NOMO-1 treated with dmso at 0.1 percent for 144 hours (cell line): ENCODE results near the gene TLR2.
"Not testable (repeated sequence)": the region's sequence is repeated elsewhere in the genome, so short reads cannot be mapped to it uniquely, and the experiment has no call there.

ENCODE experiments used
- DNase-seq: peaks from one replicate; lab custom pipeline; 2025; ENCODE audit not compliant: unreplicated experiment; lab: John Stamatoyannopoulos, UW

TLR2 gene

DNA sequence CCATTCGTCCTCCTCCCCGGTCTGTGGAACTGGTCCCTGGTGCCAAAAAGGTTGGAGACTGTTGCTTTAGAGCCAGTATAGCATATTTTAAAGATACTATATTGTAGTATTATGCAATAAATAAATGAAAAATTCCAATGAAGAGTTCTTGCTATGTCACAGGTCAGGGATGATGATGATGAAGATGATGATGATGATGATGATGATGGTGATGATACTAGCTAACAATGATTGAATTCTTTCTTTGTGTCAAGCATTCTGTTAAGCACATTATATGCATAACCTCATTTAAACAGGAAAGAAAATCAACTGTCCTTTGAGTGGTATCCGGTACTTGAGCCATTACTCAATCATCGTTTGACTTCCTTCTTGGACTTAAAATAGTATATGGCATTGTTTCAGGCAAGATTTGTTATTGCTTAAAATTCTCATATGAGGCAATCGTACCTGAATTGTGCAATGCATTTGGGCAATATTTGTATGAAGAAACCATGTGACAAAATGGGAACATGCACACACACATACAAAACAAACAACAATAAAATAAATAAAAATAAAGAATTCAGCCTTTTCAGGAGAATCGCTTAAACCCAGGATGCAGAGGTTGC is 22.8 kb upstream of the TLR2 start:
- peak; percentile 77 for DNase-seq

DNA sequence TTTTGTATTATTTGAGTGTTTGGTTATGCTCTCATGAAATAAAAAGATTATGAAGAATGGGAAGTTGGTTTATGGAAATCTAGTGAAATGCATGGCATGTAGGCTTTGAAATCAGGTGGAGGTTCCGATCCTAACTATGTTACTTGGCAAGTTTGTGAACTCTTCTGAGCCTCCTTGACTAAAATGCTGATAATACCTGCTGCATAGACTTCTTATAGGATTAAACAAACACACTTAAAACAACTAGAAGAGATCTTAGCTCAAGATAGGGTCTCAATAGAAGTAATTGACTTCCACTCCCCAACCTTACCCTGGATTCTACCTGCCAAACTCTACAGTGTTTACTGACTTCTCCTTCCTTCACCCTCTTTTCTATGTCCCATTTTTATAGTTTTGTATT is 22.2 kb upstream of the TLR2 start:
- no peak for DNase-seq

GRCh38 chr4:153663667-153664066 is 20.4 kb upstream of the TLR2 start:
- DNase-seq, result no peak

DNA sequence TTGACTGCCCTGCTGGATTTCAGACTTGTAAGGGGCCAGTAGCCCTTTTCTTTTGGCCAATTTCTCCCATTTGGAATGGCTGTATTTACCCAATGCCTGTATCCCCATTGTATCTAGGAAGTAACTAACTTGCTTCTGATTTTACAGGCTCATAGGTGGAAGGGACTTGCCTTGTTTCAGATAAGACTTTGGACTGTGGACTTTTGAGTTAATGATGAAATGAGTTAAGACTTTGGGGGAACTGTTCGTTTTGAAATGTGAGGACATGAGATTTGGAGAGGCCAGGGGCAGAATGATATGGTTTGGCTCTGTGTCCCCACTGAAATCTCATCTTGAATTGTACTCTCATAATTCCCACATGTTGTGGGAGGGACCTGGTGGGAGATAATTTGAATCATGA is 17.6 kb upstream of the TLR2 start:
- DNase-seq, result not testable (repeated sequence)

GRCh38 chr4:153668647-153669046 is 15.4 kb upstream of the TLR2 start:
- no peak for DNase-seq

GRCh38 chr4:153669838-153670237 is 14.2 kb upstream of the TLR2 start:
- DNase-seq, result no peak

DNA sequence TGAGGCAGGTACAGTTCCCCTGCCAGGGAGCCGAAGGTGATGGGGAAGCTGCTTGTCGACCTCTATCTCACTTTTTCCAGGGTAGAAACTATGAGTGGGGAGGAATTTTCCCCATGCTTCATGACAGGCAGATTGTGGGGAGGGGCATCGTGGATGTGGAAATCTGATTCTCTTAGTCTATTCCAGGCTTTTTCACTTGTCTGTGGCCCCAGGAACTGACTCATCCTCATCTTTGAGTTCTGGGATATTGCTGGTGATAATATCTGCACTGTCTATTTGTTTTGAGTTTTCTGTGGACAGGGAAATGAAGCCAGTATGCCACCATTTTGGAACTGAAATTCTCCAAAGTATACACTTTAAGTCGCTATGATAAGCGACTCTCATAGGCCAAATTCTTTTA is 7.6 kb upstream of the TLR2 start:
- no peak for DNase-seq

GRCh38 chr4:153676984-153677383 is 7.1 kb upstream of the TLR2 start:
- no peak for DNase-seq

DNA sequence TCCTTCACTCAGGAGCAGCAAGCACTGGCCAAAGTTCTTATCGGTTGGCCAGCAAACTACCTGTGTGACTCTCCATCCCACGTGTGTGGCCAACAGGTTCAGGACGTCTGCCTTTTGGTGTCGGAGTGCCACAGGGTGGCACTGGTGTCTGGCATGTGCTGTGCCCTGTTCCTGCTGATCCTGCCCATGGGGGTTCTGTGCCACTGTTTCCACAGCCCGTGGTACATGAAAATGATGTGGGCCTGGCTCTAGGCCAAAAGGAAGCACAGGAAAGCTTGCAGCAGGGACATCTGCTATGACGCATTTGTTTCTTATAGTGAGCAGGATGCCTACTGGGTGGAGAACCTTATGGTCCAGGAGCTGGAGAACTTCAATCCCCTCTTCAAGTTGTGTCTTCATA is 4.6 kb upstream of the TLR2 start:
- no peak for DNase-seq

DNA sequence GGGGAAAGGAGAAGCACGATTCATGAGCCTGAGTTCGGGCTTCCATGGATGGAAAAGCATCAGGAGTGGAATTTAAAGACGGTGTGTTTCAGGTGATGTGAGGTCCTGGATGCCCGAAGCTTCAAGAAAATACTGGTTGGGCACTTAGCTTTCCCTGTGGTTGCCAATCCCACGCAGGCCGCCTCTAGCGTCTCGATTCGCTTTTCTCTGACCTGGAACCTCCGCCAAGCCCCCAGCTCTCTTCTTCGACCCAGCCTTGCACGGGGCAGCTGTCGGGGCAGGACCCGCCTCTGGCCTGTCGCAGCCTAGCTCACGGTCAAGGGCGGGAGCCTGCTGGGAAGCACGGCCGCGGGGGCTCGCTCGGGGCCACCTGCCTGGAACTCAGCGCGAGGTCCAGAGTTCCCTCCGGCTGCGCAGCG is 308 bp upstream of the TLR2 start:
- DNase-seq, result no peak

- DNase-seq, result no peak
These were observed 891 bp downstream of the TLR2 start for GRCh38 chr4:153684971-153685371.

- no peak for DNase-seq
These were observed 20.4 kb downstream of the TLR2 start for GRCh38 chr4:153704522-153704921.

DNA sequence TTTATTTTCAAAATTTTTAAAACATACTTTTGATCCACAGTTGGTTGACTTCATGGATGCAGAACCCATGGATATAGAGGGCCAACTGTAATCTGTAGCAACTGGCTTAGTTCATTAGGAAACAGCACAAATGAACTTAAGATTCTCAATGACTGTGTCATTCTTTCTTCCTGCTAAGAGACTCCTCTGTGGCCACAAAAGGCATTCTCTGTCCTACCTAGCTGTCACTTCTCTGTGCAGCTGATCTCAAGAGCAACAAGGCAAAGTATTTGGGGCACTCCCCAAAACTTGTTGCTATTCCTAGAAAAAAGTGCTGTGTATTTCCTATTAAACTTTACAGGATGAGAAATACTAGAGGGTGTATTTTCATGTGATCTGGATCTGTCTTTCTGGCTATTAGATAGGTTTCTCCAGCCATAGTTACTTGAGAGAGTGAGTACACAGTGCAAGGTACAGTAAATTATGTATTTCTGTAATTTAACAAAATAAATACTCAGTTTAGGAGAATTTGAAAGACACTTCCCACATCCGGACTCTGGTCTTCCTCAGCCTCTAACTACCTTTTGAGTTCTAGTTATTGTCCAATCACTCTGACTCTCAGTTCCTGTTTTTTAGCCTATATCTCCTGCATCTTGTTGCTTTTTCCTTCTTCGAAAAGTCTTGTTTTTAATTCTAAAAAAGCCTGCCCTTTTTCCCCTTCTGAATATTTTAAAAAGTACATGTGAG is 21.8 kb downstream of the TLR2 start:
- peak; percentile 80 for DNase-seq

DNA sequence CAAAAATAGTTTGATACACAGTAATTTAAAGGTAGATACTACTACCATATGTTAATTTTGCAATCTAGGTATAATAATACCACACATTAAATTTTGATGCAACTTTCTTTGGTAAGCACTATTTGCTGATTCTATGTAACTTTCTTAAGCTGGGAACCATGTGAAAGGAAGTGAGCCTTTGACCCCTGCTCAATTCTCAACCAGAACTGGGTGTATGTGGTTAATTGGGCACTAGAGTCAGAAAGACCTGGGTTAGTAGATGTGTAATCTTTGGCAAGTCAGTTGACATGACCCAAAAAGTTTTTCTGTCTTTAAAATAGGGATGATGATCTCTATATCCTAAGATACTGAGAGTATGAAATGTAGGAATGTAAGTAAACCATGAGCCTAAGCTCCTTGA is 22.4 kb downstream of the TLR2 start:
- DNase-seq, result peak; percentile 13

GRCh38 chr4:153710681-153711080 is 26.6 kb downstream of the TLR2 start:
- no peak for DNase-seq

- DNase-seq, result no peak
These were observed 30.0 kb downstream of the TLR2 start for GRCh38 chr4:153713866-153714646.

GRCh38 chr4:153722036-153722435 is 38.0 kb downstream of the TLR2 start:
- DNase-seq, result no peak

GRCh38 chr4:153724606-153725005 is 40.5 kb downstream of the TLR2 start:
- DNase-seq, result no peak

- no peak for DNase-seq
These were observed 41.2 kb downstream of the TLR2 start for GRCh38 chr4:153725136-153725830.

DNA sequence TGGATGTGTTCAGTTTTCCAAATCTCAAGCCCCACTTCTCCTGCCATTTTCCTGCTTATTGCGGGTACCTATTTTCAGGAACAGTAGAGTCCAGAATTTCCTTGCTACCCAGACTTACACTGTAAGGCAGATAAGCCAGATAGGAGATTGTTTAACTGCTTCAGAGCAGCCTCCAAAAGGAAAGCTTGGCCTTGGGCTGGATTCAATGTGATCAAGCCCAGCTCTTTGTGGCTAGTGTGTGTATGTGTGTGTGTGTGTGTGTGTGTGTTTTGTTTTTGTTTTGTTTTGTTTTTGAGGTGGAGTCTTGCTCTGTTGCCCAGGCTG is 41.7 kb downstream of the TLR2 start:
- no peak for DNase-seq

DNA sequence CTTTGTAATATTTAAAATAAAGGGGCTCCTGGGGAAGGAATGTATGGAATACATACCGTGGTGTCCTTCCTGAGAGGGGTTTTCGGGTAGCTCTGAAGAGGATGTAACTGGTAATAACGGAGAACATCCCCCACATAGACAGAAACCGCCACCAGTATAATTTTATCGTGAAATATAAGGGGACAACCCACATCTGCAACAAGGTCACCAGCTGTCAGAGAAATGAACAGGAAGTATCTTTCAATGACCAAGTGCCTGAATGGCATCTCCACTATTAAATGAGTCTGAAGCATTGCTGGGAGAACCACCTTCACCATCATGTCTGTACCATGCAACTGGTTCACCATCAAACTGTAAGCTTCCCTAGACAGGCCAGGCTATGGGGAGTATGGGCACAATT is 44.1 kb downstream of the TLR2 start:
- DNase-seq, result no peak

- peak; percentile 5 for DNase-seq
These were observed 44.6 kb downstream of the TLR2 start for GRCh38 chr4:153728660-153729059.
